GM06990 (cell line): ENCODE data around the gene APRT.

Experiments
- DNase-seq: peaks from one replicate; pipeline ENCODE4 v3.0.0-alpha.2; 2011; ENCODE audit not compliant: insufficient read length; ENCODE audit errors: extremely low read depth
- H3K27me3 ChIP-seq: replicated peaks from 2 replicates; pipeline ENCODE4 v1.6.0; 2011; ENCODE audit warnings: low read length; ENCODE audit not compliant: control insufficient read depth, insufficient read depth
- H3K36me3 ChIP-seq: 2 replicates; pipeline ENCODE4 v1.5.1; 2011; ENCODE audit warnings: low read length; ENCODE audit not compliant: control insufficient read depth, insufficient read depth
- H3K4me3 ChIP-seq: replicated peaks from 2 replicates; pipeline ENCODE4 v1.5.1; 2011; ENCODE audit warnings: low read depth, mild to moderate bottlenecking, control low read depth, low read length
- CTCF ChIP-seq: IDR thresholded peaks from 2 replicates; pipeline ENCODE4 v1.5.1; 2011; ENCODE audit warnings: low read length, control low read depth, mild to moderate bottlenecking, inconsistent platforms; ENCODE audit not compliant: insufficient read depth, poor library complexity, severe bottlenecking

APRT gene

DNA sequence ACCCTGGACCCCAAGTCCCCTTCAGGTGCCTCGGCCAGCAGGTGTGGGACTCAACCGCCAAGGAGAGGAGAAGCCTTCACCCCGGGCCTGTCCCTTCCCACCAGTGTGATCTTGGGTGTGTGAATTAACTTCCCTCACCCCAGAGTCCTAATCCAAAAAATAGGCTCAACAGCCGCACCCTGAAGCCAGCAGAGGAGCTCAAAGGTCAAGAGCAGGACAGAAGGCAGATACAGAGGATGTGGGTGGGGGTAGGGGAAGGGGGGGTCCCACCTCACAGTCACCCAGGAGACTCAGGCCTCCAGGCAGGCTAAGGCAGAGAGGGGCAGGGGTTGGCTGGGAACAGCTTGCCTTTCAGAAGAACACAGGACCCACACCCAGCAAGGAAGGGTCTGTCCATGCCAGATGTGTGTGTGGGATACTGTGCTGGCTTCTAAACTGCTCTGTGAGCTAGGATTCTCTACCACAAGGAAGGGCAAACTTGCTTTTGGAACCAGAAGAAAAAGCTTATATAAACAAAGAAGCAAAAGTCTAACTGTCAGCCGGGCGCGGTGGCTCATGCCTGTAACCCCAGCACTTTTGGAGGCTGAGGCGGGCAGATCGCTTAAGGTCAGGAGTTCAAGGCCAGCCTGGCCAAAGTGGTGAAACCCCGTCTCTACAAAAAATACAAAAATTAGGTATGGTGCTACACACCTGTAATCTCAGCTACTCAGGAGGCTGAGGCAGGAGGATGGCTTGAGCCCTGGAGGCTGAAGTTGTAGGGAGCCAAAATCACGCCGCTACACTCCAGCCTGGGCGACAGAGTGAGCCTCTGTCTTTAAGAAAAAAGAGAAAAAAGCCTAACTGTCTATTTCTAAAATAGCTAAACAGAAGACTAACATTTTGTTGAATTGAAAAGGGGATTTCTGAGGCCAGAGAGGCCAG, 31.3 kb downstream of the APRT start:
- Histone ChIP-seq H3K4me3 (peak overlapping the region; percentile 72), H3K27me3 (no peaks in the 10 kb centered on the region), H3K36me3 (peaks cover 4% of the 10 kb centered on the region)
- no peak for TF ChIP-seq CTCF
- no peak for DNase-seq

DNA sequence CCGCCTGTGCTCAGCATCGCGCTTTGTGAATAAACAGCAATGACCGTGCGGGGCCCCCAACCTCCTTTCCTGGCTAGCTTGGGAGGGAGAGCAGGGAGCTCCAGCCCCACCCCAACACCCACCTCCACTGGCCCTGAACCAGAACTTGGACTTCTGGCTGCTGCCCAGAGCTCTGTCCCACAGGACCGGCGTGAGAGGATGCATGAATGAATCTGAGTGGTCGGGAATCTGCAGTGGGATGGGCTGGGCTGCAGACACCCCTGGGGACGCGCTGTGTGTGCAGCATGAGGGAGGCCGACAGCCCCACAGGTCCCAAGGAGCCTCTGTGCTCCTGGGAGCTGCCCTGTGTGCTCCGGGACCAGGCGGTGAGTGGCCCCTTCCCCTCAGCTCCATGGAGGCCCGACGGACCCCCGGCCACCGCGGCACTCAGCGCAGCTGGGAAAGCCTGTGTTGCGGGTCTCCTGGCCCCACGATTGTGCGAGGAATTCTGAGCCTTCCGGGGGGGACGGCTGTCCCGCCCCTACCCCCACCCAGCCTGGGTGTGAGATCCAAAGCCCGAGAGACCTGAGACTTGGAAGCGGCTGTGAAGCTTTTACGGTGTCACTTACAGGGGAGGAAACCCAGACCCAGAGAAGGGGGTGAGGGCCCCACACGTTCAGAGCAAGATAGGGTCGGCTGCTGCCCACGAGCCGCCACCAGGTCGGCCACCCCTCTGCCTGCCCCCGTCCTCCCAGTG, 32.2 kb downstream of the APRT start:
- DNase-seq, result no peak
- H3K27me3 ChIP-seq, result no peaks in the 10 kb centered on the region
- no peak for TF ChIP-seq CTCF
- peaks cover 4% of the 10 kb centered on the region for H3K36me3 ChIP-seq
- no peak overlapping the region for H3K4me3 ChIP-seq

DNA sequence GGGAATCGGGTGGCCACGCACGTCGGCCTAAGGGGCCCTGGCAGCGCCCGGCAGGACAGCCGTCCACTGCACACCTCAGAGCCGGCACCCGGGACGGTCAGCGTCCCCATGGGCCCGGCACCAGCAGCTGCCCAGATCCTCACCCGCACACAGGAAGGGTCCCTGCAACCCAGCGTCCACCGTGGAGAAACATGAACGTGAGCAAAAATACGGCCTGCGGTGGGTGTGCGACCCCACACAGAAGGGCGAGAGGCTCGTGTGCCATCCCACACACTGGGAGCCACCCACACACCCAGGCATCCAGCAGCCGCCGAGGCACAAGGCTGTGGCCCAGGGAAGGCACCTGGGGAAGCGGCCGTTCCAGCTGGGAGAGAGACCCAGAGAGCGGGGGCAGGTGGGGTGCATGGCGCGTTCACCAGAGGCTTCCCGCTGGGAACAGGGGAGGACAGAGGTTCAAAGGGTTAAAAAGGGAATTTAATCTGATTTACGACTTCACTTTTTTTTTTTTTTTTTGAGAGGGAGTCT, 33.1 kb downstream of the APRT start:
- no peak for DNase-seq
- Histone ChIP-seq H3K27me3 (no peaks in the 10 kb centered on the region), H3K4me3 (no peak overlapping the region), H3K36me3 (peaks cover 4% of the 10 kb centered on the region)
- TF ChIP-seq CTCF, result no peak

DNA sequence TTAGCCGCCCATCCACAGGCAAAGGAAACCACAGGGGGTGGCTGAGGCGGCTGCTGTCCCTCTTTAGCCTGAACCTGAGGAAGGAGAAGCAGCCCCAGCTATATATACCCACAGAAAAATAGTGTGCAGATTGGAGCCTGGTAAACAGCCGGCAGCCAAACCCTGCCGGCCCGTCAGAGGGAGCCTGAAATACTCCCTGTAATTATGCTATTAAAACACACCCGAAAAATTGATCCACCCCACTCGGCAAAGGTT, 33.5 kb downstream of the APRT start:
- peaks cover 4% of the 10 kb centered on the region for H3K36me3 ChIP-seq
- no peak for DNase-seq
- no peaks in the 10 kb centered on the region for H3K27me3 ChIP-seq
- H3K4me3 ChIP-seq, result no peak overlapping the region
- TF ChIP-seq CTCF, result no peak

DNA sequence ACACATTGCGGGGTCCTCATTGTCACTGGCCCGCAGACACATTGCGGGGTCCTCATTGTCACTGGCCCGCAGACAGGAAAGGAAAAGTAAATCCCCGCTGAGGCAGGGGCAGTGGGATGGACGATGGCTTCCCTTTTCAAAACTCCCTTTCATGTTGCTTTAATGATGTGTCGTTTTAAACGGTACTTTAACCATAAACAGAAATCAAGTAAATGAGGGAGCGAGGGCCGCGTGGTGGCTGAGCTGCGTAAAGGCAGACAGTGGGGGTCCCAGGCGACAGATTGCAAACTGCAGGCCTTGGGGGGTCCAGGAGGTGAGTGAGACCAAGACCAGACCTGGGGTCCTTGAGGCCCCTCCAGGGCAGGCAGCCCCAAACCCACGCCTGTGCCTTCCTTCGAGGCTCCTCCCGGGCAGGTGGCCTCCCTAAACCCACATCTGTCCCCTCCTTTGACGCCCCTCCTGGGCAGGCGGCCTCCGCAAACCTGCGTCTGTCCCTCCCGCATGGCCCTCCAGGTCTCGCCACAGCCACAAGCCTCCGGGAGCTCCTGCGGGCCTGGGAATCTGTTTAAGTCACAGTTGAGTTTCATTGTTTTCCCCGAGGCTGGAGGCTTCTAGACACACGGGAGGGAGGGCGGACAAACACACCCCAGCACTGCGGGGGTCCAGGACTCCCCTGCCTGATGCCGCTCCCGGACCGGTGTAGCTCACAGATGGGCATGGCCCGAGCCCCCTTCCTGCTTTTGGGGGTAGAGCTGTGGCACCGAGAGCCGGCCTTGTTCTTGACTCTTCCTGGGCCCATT, 34.1 kb downstream of the APRT start:
- TF ChIP-seq CTCF, result no peak
- H3K27me3 ChIP-seq, result no peaks in the 10 kb centered on the region
- no peak overlapping the region for H3K4me3 ChIP-seq
- H3K36me3 ChIP-seq, result peaks cover 4% of the 10 kb centered on the region
- DNase-seq, result no peak
